ENCODE measurements around the gene SCO2.

The SCO2 gene

DNA sequence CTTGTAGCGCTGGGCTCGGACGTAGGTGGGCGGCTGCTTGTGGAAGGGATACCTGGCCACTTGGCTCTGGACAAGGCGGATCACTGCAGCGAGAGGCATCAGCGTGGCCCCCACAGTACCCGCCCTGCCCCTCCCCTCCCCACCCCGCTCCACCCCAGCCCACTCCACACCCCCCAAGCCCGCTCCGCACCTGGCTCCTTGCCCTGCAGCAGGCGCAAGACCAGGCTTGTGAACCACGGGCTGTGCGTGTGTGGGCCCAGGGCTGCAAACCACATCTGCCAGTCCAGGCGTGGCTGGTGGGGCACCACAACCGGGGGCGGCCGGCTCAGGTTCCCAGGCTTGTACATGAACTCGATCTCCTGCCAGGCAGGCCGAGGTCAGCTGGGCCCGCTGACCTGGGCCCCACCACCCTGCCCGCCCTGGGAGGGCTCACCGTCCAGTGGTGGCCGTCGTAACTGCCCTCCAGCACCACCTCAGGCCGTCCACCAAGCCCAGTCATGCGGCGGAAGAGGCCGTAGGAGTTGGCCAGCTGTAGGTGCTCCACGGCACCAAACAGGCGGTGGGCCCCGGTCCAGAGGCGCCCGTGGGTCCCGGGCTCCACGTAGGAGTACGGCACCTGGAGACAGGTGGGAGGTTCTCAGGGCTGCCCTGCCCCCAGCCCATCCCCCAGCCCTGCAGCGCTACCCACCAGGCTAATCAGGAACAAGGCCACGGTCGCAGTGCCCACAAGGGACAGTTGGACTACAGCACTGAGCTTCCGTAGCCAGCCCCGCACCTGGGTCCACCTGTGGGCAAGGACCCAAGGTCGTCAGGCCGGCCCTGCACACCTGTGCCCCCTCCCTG, 20.8 kb downstream of the SCO2 start:
- no peak for DNase-seq (ENCODE audit: low read depth, low spot score)
- no peak overlapping the region for H3K27ac ChIP-seq

DNA sequence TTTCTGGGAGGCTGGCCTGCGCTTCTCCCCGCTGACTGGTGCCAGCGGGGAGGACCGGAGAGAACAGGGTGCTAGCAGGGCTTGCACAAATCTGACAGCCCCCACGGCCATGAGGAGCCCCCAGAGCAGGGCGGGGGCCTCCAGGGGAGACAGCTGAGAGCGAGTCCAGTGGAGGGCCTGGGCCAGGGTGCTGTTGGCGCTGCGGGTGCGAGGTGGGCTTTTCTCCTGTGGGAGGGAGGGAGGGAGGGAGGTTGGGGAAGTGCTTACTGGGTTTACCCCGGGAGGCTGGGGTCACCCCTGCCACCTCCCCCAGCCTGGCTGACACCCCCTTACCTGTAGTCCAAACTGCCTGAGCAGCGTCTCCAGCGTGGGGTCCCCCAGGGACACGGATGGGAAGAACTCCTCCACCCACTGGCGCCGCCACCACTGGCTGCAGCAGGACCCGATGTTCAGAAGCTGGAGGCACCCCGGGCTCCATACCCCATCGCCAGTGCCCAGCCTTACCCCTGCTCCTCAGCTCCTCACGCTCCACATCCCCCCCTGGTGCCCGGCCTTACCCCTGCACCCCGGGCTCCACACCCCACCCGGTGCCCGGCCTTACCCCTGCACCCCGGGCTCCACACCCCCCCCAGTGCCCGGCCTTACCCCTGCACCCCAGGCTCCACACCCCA, 21.8 kb downstream of the SCO2 start:
- no peak overlapping the region for H3K27ac ChIP-seq
- no peak for DNase-seq (ENCODE audit: low read depth, low spot score)

DNA sequence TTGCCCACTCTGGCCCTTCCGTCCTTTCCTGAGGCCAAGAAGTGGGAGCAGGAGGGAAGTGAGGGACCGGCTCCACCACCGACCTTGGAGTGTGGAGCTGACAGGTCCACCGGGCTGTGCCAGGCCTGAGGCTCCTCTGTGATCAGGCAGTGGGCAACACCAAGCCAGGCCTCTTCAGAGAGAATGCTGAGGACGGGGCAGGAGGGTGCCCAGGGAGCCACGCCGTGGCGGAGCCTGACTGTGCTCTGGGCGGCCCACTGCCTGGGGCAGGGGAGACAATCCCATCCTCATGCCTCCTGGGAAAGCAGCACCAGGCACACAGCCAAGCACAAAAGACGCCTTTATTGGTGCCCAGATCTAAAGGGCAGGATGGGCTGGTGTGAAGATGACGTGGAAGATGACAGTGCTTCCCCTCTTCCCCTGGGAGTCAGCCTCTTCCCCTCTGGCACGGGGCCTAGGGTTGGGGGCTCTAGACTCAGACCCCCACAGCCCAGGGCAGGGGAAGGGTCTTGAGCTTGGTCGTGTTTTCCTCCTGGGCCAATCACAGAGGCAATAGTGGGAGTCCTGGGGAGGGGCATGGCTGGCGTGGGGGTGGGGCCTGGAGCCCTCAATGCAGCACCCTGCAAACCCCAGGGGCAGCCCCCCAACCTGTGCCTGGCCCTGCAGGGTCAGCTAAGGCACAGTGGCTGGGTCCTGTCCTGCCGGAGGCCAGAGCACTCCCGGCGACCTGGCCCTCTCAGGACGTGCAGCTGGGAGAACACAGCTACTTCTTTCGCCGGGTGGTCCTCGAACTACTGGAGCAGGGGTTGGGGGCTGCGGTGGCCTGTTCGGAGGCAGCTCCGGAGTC, 22.5 kb downstream of the SCO2 start:
- H3K27ac ChIP-seq, result no peak overlapping the region
- DNase-seq (ENCODE audit: low read depth, low spot score), result no peak

DNA sequence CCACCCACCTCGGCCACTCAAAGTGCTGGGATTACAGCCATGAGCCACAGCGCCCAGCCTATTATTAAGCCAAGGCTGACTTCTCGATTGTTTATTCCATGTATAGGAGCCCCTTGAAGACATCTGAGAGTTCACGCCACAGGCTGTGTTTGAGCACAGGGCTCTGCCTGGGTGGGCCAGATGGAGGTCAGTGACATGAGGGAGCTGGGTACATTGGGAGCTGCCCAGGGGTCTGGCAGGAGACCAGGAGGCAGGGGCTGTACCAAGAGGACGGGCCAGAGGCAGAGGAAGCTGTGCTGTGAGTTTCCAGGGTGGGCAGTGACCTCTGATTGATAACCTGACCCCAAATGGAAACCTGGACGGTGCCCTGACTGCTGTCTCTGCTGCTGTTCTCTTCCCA, 23.3 kb downstream of the SCO2 start:
- no peak overlapping the region for H3K27ac ChIP-seq
- DNase-seq (ENCODE audit: low read depth, low spot score), result no peak

DNA sequence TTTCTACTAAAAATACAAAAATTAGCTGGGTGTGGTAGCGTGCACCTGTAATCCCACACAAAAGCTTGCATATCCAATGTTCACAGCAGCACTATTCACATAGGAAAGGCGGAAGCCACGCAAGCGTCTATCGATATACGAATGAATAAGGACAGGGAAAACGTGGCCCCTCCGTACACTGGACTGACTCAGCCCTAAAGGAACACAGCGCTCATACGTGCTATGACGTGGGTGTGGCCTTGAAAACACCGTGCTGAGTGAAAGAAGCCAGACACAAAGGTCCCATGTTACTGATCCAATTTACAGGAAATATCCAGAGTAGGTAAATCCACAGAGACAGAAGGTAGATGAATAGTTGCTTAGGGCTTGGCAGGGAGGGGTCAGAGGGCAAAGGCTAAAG, 24.9 kb downstream of the SCO2 start:
- no peak overlapping the region for H3K27ac ChIP-seq
- DNase-seq (ENCODE audit: low read depth, low spot score), result no peak

DNA sequence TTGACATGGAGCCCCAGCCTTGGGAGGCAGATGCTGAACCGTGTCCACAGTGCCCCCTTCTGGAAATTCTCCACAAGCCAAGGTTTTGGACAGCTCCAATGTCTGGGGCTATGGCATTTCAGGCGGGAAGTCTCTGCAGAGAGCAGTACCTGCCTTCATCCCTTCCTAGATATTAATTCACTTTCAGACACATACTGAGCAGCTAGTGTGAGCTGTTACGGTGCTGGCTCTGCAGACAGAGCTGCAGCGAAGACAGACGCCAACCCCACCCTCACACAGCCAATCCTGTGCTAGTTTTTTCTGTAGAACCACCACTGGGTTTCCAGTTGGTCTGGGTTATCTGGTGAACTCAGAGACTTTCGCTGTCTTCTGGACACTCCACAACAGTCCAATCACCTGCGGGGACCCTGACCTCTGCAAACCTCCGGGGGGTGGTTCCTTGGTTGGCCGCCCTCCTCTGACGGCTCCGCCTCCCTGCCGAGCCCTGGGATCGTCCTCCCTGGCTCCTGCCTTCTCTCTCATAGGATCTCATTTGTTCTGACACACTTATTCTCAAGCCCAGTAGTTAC, 27.0 kb downstream of the SCO2 start:
- no peak overlapping the region for H3K27ac ChIP-seq
- DNase-seq (ENCODE audit: low read depth, low spot score), result no peak

DNA sequence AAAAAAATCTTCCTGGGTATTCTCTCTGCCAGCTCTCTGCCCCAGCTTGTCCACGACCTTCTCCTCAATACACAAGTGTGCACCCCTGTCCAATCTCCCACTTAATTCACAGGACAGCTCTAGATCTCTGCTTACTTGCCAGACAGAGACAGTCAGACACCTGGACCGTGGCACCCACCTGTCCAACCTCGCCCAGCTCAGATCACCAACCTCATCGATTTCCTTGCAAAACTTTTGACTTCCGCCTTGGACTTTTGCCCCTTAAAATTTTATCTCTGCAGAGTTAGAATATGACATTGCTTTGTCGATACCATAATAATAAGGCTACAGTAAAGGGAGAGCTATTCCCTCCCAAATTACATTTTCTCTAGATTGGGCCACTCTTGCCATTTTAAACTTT, 28.3 kb downstream of the SCO2 start:
- DNase-seq (ENCODE audit: low read depth, low spot score), result no peak
- H3K27ac ChIP-seq, result no peak overlapping the region

DNA sequence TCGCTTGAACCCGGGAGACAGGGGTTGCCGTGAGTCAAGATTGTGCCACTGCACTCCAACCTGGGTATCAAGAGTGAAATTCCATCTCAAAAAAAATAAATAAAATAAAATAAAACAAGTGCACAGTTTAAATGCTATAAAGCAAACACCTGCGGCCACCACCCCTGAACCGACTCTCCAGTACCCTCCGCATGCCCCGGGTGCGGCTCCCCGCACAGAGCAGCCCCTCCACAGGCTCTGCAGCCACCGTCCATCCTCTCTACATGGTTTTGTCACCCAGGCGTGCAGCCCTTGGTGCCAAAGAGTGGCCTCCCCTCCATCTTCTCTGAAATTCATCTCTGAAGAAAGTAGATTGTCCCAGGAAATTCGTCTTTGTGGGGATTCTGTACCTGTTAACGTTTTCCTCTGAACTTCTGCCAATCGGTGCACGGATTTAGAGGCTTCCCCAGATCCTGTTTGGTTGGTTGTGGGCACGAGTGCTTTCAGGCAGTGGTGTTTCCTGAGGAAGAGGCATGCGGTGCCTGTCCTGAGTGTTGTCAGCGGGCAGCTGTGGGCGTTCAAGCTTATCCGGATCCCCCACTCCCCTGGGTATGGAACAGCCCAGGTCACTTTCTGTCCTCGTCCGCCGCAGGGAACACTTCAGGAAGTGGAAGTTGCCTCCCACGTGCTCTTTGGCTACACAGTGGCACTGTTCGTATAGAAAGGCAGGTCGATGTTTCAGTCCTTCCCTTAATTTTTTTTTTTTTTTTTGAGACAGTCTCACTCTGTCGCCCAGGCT, 34.7 kb downstream of the SCO2 start:
- H3K27ac ChIP-seq, result no peak overlapping the region
- no peak for DNase-seq (ENCODE audit: low read depth, low spot score)

DNA sequence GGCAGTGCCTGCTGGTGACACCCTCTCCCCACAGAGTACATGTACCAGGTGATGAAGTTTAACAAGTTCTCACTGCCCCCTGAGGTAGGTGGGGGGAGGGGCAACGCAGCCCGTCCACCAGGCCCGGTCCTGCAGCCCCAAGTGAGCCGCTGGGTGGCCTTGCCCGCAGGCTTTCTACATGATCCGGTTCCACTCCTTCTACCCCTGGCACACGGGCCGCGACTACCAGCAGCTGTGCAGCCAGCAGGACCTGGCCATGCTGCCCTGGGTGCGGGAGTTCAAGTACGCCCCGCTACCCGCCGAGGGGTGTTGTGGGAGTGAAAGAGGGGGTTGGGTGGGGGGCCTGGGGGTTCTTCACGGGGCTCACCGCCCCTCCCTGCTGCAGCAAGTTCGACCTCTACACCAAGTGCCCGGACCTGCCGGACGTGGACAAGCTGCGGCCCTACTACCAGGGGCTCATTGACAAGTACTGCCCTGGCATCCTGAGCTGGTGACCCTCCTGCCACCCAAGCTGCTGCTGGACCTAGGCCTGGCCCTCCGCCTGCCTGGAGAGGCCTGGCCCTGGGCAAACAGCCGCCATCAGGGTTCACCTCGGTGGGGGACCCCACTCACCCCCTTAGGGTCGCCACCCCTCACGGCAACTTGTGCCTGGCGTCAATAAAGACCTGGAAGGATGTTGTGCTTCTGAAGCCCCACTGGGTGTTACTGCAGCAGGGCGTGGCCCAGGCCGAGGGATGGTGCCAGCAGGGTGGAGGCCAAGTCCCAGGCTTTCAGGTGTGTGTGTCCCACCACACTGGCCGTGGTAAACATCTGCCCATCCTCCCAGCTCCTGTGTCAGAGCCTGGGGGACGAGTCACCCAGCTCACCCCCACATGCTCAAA, 35.8 kb downstream of the SCO2 start:
- DNase-seq (ENCODE audit: low read depth, low spot score), result no peak
- no peak overlapping the region for H3K27ac ChIP-seq

DNA sequence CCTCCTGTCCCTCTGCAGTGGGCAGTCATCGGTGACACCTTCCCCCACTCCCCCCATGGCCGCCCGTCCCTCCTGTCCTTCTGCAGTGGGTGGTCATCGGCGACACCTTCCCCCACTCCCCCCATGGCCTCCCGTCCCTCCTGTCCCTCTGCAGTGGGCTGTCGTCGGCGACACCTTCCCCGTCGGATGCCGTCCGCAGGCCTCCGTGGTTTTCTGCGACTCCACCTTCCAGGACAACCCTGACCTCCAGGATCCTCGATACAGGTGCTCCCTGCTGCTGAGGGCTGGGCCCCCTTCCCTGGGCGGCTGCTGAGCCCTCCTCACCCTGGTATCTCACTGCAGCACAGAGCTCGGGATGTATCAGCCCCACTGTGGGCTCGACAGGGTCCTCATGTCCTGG, 36.5 kb downstream of the SCO2 start:
- H3K27ac ChIP-seq, result no peak overlapping the region

DNA sequence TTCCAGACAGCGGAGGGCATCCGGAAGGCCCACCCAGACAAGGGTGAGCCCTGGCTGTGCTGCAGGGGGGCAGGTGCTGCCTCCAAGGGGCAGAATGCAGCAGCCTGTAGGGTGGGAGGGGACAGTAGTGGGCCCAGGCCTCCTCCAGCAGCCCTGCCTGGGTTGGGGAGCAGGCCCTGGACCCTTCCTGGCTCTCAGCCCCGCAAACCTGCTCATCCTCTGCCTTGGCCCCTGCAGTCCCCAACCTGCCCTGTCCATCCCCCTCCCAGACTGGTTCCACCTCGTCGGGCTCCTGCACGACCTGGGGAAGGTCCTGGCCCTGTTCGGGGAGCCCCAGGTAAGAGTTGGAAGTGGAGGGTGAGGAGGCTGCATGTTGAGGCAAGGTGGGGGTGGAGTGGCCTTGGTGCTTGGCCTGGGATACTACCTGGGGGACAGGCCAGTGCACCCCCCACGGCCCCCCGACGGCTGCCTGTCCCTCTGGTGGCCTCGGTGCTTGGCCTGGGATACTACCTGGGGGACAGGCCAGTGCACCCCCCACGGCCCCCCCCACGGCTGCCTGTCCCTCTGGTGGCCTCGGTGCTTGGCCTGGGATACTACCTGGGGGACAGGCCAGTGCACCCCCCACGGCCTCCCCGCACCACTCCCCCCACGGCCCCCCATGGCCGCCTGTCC, 37.3 kb downstream of the SCO2 start:
- H3K27ac ChIP-seq, result no peak overlapping the region
- DNase-seq (ENCODE audit: low read depth, low spot score), result no peak

More for the DNA sequence above, 36.5 kb downstream of the SCO2 start:
- DNase-seq (ENCODE audit: low read depth, low spot score), result no peak

DNA sequence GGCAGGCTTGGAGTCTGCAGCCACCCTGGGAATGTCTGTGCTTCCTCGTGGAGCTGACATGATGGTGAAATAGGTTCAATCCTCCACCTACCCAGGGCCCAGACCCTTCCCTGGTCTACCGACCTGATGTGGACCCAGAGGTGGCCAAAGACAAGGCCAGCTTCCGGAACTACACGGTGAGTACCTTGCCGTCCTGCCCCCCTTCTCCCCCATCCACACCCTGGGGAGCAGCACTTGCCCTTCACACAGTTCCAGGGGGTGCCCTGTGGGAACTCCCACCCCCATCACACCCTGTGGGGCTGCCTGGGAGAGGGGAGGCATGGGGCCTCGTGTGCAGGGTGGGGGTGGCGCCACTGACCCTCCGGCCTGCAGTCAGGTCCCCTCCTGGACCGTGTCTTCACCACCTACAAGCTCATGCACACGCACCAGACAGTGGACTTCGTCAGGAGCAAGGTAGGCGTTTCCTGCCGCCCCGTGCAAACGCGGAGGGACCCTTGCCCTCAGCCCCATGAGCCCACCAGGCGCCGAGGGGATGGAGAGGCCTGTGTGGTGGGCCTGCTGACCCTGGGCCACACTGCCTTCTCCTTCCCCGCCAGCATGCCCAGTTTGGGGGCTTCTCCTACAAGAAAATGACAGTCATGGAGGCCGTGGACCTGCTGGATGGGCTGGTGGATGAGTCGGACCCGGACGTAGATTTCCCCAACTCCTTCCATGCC, 38.0 kb downstream of the SCO2 start:
- DNase-seq (ENCODE audit: low read depth, low spot score), result no peak
- H3K27ac ChIP-seq, result no peak overlapping the region

DNA sequence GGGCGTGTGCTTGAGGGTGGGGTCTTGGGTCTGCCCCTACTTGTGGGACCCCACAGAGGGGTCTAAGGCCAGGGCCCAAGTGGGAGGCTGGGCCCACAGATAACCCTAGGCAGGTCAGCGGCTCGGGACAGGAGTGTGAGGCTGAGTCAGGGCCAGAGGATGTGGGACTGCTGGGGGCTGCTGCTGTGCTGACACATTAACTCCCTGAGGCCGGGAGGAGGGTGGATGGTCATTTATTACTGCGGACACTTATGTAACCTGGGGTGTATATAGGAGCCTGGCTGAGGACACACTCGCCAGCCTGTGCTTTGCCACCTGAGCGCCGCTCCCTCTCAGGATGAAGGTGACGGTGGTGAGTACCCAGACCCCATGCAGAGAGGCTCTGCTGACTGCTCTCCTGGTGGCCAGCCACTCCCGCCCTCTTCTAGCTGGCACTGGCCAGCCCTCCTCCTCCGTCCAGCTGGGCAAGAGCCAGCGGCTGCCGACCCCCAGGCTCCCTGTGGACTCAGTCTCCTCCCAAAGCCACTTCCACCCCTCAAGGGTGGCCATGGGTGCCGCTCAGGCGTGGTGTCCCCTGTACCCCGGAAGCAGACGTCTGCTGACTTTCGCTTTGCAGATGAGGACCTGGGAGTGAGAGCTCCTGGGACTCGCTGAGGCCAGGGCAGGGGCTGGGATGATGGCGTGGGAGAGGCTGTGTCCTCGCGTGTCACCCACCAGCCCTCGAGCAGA, 38.7 kb downstream of the SCO2 start, which contains the start of gene MIOX:
MIOX (plus strand) TSS at position 299 of the 729 bp plus-strand sequence; CDS start at position 338, 39 bp downstream.
- DNase-seq (ENCODE audit: low read depth, low spot score), result no peak

DNA sequence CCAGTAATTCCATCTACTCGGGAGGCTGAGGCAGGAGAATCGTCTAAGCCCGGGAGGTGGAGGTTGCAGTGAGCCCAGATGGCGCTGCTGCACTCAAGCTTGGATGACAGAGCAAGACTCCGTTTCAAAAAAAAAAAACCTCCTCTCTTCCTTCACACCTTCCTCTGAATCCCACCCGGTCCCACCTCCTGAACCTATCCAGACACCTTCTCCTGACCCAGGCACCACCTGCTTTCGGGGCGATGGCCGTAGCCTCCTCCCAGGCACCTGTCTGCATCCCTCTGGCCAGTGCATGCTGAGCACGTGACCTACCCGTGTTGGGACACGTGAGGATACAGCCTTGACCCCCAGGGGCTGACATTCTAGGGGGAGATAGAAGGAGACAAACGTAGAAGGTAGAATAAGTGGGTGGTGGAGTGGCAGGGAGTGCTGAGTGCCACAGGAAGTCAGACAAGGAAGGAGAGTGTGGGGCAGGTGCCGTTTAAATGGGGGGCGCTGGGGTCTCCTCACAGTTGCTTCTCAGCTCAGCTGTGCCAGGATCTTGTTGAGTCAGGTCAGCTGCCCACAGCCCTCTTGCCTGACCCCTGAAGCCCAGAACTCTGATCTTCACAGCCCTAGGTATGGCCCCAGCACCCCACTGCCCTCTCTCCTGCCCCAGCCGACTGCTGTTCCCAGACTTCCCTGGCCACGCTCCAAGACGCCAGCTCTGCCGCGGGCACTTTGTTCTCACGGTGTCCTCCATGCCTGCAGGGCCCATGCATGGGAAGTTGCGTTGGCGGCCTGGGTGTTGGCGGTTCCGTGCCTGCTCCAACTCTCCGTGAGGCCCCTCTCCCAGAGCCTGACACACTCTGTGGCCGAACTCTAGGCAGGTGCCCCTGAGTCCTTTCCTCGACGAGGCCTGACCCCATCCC, 39.9 kb downstream of the SCO2 start:
- no peak overlapping the region for H3K27ac ChIP-seq
- DNase-seq (ENCODE audit: low read depth, low spot score), result no peak

More for the DNA sequence above, 38.7 kb downstream of the SCO2 start, which contains the start of gene MIOX:
- no peak within 1 kb of the TSS for H3K27ac ChIP-seq

DNA sequence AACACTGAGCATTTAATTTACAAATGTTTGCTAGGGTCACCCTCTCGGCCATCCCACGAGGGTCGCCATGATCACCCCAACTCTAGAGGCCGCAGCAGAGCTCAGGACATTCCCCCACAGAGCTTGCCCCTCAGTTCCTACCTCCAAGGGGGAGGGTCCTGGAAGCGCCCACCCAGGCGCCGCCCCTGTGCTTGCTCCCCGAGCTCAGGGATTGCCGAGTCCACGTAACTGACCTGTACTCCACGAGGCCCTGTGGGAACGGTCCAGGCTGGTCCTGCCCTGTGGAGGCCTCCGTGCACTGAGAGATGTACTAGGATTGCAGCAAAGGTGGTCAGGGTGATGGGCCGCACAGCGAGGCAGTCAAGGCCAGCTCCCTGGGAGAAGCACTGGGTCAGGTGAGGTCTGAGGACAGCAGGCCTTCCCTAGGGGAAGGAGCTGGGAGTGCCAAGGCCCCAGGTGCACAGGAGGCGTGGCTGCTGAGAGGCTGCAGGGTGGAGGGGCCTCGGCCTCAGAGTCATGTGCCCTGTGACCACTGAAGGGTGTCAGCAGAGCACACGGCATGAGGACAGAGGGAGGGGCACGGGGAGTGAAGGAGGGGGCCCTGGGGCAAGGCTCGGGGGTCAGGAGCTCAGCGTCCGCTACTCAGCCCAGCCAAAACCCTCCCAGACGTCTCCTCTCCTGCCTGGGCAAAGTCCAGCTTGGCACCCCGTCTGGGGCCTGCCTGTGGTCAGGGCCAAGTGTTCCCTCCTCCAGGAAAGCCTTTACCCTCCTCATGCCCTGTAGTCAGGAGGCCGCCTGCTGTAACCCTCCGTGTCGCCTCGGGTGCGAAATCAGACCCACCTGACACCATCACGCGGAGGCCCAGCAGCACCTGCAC, 41.2 kb downstream of the SCO2 start:
- no peak for DNase-seq (ENCODE audit: low read depth, low spot score)
- H3K27ac ChIP-seq, result no peak overlapping the region

Measured in epithelial cell of prostate (primary cell).